NCI-H2227 treated with DMSO at 0.1 percent for 48 hours (cell line): ENCODE results near the gene TSHZ2.

Experiments
- DNase-seq: peaks from one replicate; lab custom pipeline; 2025; lab: John Stamatoyannopoulos, UW

The TSHZ2 gene

GRCh38 chr20:53383916-53384315 lies 411.8 kb downstream of the TSHZ2 start:
- no peak for DNase-seq

- no peak for DNase-seq
Measured at GRCh38 chr20:53384392-53384791, 412.2 kb downstream of the TSHZ2 start.

- DNase-seq = no peak
Measured at GRCh38 chr20:53385941-53386767, 414.0 kb downstream of the TSHZ2 start.

- no peak for DNase-seq
Measured at GRCh38 chr20:53387983-53388675, 416.0 kb downstream of the TSHZ2 start.

- no peak for DNase-seq
Measured at GRCh38 chr20:53389516-53390300, 417.6 kb downstream of the TSHZ2 start.

- DNase-seq = no peak
Measured at GRCh38 chr20:53390770-53391169, 418.6 kb downstream of the TSHZ2 start.

- DNase-seq = no peak
Measured at GRCh38 chr20:53394433-53394832, 422.3 kb downstream of the TSHZ2 start.

GRCh38 chr20:53395188-53395923 lies 423.2 kb downstream of the TSHZ2 start:
- no peak for DNase-seq

GRCh38 chr20:53399083-53399482 lies 426.9 kb downstream of the TSHZ2 start:
- DNase-seq = no peak

GRCh38 chr20:53399592-53400335 lies 427.6 kb downstream of the TSHZ2 start:
- DNase-seq = no peak

GRCh38 chr20:53402233-53403005 lies 430.3 kb downstream of the TSHZ2 start:
- no peak for DNase-seq

- DNase-seq = no peak
Measured at GRCh38 chr20:53403029-53403428, 430.9 kb downstream of the TSHZ2 start.

- no peak for DNase-seq
Measured at GRCh38 chr20:53405139-53405538, 433.0 kb downstream of the TSHZ2 start.

- no peak for DNase-seq
Measured at GRCh38 chr20:53406580-53406979, 434.4 kb downstream of the TSHZ2 start.

- no peak for DNase-seq
Measured at GRCh38 chr20:53408691-53409446, 436.7 kb downstream of the TSHZ2 start.

- no peak for DNase-seq
Measured at GRCh38 chr20:53409447-53409717, 437.2 kb downstream of the TSHZ2 start.

- DNase-seq = no peak
Measured at GRCh38 chr20:53411129-53411528, 439.0 kb downstream of the TSHZ2 start.

GRCh38 chr20:53411891-53412290 lies 439.7 kb downstream of the TSHZ2 start:
- no peak for DNase-seq

GRCh38 chr20:53412577-53413185 lies 440.5 kb downstream of the TSHZ2 start:
- DNase-seq = no peak
